ENCODE measurements around the gene NQO2. TPM values are rescaled to one million over a fixed set of nuclear protein-coding genes. Genes with fewer than 3 reads are reported as not detected.

Gene NQO2
- total RNA-seq, 3 donors from 2014 or later = 13.4 to 24.1 (median 23.2) TPM

DNA sequence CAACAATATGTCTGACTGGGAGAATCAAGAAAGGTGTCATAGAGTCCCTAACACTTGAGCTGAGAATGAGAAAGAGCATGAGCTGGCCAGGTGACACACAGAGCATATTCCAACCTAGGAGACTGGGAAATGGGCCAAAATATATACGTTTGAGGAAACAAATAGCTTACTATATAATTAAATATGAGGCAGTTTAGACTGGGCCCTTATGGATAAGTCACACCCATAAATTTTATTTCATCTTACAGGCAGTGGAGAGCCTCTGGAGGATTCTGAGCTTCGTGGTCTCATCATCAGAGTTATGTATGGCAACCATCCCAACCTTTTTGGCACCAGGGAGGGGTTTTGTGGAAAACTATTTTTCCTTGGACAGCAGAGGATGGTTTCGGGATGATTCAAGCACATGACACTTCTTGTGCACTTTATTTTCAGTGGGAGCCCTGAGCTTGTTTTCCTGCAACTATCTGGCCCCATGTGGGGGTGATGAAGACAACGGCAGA lies 12.9 kb upstream of the NQO2 start:
- ATAC-seq = peak; percentile 23
- TF ChIP-seq, protein P1, sequence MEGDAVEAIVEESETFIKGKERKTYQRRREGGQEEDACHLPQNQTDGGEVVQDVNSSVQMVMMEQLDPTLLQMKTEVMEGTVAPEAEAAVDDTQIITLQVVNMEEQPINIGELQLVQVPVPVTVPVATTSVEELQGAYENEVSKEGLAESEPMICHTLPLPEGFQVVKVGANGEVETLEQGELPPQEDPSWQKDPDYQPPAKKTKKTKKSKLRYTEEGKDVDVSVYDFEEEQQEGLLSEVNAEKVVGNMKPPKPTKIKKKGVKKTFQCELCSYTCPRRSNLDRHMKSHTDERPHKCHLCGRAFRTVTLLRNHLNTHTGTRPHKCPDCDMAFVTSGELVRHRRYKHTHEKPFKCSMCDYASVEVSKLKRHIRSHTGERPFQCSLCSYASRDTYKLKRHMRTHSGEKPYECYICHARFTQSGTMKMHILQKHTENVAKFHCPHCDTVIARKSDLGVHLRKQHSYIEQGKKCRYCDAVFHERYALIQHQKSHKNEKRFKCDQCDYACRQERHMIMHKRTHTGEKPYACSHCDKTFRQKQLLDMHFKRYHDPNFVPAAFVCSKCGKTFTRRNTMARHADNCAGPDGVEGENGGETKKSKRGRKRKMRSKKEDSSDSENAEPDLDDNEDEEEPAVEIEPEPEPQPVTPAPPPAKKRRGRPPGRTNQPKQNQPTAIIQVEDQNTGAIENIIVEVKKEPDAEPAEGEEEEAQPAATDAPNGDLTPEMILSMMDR (IDR thresholded peaks at IDR 0.05) = no peak
- intact Hi-C loops (cut with DNase I, micrococcal nuclease) = no loop called here
- Histone ChIP-seq H3K4me3 (no peak overlapping the region), H3K9me3 (no peaks in the 10 kb centered on the region), H3K36me3 (ENCODE audit: low read depth) (no peaks in the 10 kb centered on the region), H3K4me1 (ENCODE audit: low read depth) (peaks cover 48% of the 10 kb centered on the region)
- DNase-seq = peak in 1 of 3 donors; percentile 57

DNA sequence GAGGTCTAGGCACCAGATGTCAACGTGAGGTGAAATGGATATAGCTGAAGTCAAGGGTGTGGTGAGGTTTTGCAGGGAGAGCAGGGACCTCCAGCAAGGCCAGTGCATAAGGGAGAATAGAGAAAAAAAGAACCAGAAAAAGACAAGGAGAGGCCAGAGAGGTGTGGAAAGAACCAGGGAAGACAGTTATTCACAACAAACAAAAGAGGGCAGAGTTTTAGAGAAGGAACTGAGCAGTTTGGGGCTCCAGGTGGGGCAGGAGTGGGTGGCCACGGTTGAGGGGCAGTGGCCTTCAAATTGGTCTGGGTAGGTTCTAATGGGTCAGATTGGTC lies 11.6 kb upstream of the NQO2 start:
- TF ChIP-seq, protein P1 (IDR thresholded peaks at IDR 0.05) = no peak
- H3K36me3 ChIP-seq (ENCODE audit: low read depth) = no peaks in the 10 kb centered on the region
- no peak for DNase-seq
- H3K4me3 ChIP-seq = no peak overlapping the region
- peaks cover 38% of the 10 kb centered on the region for H3K4me1 ChIP-seq (ENCODE audit: low read depth)
- intact Hi-C loops (cut with DNase I, micrococcal nuclease) = loop anchor here (2.0 kb wide), 1 partner anchor 35 kb away; no protein-coding TSS in a partner anchor
- no peaks in the 10 kb centered on the region for H3K9me3 ChIP-seq
- no peak for ATAC-seq

DNA sequence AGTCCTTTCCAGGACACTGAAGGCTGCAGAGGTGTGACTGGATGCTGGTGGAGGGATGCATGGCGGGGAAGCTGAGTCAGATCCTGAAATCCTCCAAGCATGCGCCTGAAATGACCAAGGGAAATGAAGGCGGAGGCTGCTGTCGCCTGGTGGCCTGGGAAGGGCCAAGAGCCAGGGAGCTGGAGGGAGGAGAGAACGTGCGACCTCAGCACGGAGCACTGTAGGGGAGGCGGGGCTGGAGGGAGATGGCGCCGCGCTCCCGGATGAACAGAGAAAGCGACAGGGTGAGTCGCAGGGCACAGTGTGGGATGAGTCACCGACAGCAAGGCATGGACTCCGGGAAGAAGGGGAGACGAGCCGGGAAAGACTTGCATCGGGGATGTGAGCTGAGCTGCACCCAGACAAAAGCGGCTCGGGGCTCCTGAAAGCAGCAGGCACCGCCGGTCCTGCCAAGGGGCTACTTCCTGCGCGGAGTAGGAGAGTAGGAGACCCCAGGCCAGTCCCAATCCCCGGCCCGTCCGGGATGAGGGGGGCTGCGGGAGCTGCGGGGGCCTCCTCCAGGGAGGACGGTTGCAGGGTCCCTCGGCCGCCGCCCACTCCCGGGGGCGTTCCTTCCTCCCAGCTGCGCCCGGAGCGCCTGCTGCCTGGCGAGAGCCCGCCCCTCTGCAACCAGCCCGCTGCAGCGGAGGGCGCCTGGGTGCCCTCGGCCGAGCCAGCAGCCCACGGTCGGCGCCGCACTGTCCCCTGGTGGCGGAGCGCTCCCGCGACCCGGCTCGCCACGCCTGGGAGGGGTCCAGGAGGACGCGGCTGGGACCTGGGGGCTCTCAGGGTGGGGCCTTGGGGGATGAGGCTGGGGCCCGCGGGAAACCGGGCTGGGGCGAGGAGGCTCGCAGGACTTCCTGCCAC lies 11.0 kb upstream of the NQO2 start:
- TF ChIP-seq, protein P1 (IDR thresholded peaks at IDR 0.05) = peak; percentile 78
- peak; percentile 79 for ATAC-seq
- peak; percentile 89 to 94 (median 93) for DNase-seq
- H3K9me3 ChIP-seq = no peaks in the 10 kb centered on the region
- H3K4me3 ChIP-seq = peak overlapping the region; percentile 54
- peaks cover 32% of the 10 kb centered on the region for H3K4me1 ChIP-seq (ENCODE audit: low read depth)
- no peaks in the 10 kb centered on the region for H3K36me3 ChIP-seq (ENCODE audit: low read depth)
- intact Hi-C loops (cut with DNase I, micrococcal nuclease) = loop anchor here (2.0 kb wide), 1 partner anchor 36 kb away; no protein-coding TSS in a partner anchor

DNA sequence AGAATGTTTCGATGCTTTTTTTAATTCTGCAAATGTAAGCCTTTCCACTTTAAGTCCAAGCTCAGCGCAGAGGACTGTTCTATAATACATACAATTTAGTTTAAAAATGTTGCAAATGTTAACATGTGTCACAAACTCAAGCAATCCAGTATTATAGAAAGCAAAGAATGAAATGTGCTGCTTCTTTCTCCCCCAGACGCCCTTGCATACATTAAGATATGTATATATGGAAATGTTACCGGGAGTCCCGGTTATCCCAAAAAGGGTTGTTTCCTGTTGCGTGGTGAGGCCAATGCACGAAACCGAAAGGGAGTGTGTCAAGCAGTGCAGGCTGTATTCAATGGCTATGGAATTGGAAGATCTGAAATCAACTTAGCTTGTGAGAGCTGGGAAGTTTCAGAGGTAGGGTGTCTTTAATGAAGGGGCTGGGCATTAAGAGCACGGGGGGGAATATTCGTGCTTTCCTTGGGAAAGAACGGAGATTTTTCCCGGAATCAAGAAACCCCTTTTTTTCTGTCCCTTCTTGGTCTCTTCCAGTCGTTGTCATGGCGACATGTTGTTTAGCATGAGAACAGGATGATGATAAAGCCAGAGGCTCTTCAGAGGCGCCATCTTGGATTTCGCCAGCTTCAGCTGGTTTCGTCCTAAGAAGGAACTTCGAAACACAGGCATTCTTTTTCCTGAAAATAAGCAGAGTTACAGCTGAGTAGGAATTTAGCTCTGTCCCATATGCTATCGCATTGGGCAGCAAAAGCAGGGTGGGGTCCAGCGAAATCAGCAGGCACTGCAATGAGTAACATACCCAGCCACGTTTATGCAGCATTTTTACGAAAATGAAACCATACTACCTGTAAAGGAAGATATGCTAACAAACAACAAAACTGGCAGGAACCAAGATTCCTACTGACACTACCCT lies 10.1 kb upstream of the NQO2 start:
- Histone ChIP-seq H3K9me3 (no peaks in the 10 kb centered on the region), H3K36me3 (ENCODE audit: low read depth) (no peaks in the 10 kb centered on the region), H3K4me3 (peak overlapping the region; percentile 54), H3K4me1 (ENCODE audit: low read depth) (peaks cover 32% of the 10 kb centered on the region)
- TF ChIP-seq, protein P1 (IDR thresholded peaks at IDR 0.05) = no peak
- intact Hi-C loops (cut with DNase I, micrococcal nuclease) = loop anchor here (2.0 kb wide), 1 partner anchor 37 kb away; no protein-coding TSS in a partner anchor
- DNase-seq (peak; percentile 72 to 87 (median 80)), ATAC-seq (peak; percentile 68)

DNA sequence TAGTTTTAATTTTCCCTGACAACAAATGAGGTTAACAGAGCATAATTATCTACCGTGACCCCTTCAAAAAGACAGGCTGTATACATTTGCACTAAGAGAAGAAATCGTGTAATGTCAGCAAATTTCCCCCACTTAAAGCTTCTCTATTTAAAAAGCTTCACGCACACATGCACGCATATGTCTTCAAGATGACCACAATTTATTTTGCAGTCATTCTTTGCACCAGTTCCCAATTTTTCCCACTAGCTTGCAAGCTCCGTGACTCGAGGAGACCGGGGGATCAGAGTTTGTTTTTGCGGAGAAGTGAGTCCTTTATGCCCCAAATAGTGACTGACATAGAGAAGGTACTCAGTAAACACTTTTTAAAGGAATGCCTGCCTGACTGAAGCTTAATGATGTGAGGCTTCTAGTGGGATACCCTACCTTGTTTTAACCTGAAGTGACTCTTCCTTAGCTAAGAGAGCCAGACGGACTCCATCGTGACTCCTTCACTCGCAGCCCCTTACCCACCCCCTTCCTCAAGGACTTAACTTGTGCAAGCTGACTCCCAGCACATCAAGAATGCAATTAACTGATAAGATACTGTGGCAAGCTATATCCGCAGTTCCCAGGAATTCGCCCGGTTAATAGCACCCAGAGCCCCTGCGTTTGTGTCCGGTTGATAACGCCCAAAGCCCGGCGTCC lies 9.3 kb upstream of the NQO2 start:
- no peak for ATAC-seq
- peak overlapping the region; percentile 20 for H3K4me3 ChIP-seq
- intact Hi-C loops (cut with DNase I, micrococcal nuclease) = no loop called here
- TF ChIP-seq, protein P1 (IDR thresholded peaks at IDR 0.05) = no peak
- H3K4me1 ChIP-seq (ENCODE audit: low read depth) = peaks cover 32% of the 10 kb centered on the region
- no peaks in the 10 kb centered on the region for H3K36me3 ChIP-seq (ENCODE audit: low read depth)
- DNase-seq = peak in 2 of 3 donors; percentile 54 to 55
- no peaks in the 10 kb centered on the region for H3K9me3 ChIP-seq

Measured in mucosa of descending colon (tissue), 3 donors.